Esophagus squamous epithelium (tissue), 4 donors: ENCODE measurements around the gene IMPG2.

Experiments used
- POLR2A ChIP-seq, 4 donors: fragments of 450-650 bp; IDR thresholded peaks; one replicate each; pipeline ENCODE4 v1.6.1; 2017; ENCODE audit warnings: antibody characterized with exemption in 4 of 4, mild to moderate bottlenecking in 4 of 4, moderate library complexity in 3 of 4
- TF ChIP-seq, protein P1 (sequence below), 6 experiments: fragments of 450-650 bp in 4 of 6; fragments of 200-600 bp in 2 of 6; sonication (generic) in 2 of 6; IDR thresholded peaks; one replicate each; pipeline ENCODE4 v1.5.1; 2016 to 2019; ENCODE audit warnings: antibody characterized with exemption in 6 of 6, mild to moderate bottlenecking in 4 of 6, moderate library complexity in 4 of 6

DNA sequence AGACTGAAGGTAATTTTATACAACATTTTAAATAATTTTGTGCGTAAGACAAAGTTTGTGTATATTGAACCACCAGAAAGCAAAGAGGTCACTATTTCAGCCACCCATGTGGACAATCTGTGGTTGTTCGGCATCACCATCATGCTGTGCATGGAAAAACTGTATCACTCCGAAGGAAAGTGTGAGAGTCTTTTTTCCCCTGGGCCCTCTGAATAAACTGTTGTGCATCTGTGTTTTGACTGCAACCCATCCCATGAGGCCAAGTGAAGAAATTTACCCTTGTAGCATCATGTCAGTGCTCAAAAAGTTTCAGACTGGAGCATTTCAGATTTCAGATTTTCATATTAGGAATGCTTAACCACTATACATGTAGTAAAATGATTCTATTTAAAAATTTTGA lies 85.3 kb downstream of the IMPG2 start:
- TF ChIP-seq, protein P1, sequence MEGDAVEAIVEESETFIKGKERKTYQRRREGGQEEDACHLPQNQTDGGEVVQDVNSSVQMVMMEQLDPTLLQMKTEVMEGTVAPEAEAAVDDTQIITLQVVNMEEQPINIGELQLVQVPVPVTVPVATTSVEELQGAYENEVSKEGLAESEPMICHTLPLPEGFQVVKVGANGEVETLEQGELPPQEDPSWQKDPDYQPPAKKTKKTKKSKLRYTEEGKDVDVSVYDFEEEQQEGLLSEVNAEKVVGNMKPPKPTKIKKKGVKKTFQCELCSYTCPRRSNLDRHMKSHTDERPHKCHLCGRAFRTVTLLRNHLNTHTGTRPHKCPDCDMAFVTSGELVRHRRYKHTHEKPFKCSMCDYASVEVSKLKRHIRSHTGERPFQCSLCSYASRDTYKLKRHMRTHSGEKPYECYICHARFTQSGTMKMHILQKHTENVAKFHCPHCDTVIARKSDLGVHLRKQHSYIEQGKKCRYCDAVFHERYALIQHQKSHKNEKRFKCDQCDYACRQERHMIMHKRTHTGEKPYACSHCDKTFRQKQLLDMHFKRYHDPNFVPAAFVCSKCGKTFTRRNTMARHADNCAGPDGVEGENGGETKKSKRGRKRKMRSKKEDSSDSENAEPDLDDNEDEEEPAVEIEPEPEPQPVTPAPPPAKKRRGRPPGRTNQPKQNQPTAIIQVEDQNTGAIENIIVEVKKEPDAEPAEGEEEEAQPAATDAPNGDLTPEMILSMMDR (IDR thresholded peaks at IDR 0.05): no peak
- no peak for TF ChIP-seq POLR2A (IDR thresholded peaks at IDR 0.05)
